ENCODE data around the gene BCAS3.

GRCh38 chr17:61436273-61436672 lies 758.6 kb downstream of the BCAS3 start:
- TF ChIP-seq CTCF (IDR thresholded peaks at IDR 0.05; ENCODE audit: low read depth, low read length, missing input control) = no peak
- TF ChIP-seq YY1 (IDR thresholded peaks at IDR 0.05) = no peak
- no peak for TF ChIP-seq MAX (IDR thresholded peaks at IDR 0.05)
- no peak for TF ChIP-seq FOXA1 (IDR thresholded peaks at IDR 0.05)
- no peak for TF ChIP-seq EGR1 (IDR thresholded peaks at IDR 0.05; ENCODE audit: low read depth in 2 of 2)
- TF ChIP-seq ATF3 (IDR thresholded peaks at IDR 0.05) = no peak
- TF ChIP-seq SP1 (IDR thresholded peaks at IDR 0.05) = no peak
